OCI-LY3 (cell line): ENCODE measurements around the gene AP3M1.

Experiments used
- EZH2phosphoT487 ChIP-seq: fragments of 200-600 bp; shearing (Covaris generic); IDR thresholded peaks from 2 replicates; pipeline ENCODE4 v1.6.1; 2018; ENCODE audit warnings: antibody characterized with exemption, mixed run types, low read depth
- TF ChIP-seq, protein P1 (sequence below): fragments of 200-600, 300-600 bp; sonication (generic); IDR thresholded peaks from 2 replicates; pipeline ENCODE4 v1.5.1; 2014; ENCODE audit warnings: antibody characterized with exemption, low read length, low read depth

DNA sequence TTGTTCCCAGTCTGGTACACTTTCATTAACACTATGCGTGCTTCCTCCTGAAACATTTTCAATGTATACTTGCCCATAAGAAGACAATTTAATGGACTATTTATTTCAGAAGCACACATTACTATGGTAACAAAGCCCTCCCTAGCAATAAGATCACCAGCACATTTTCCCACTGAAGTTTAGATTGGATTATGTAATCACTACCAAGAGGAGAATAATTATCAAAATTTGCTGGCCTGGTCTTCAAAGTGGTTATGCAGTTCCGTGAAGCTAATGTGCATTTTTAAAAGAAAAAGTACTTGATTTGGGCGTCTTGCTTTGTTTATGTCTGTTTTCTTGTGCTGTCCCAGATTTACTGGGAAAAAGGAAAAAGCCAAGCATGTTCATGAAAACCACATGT is 61.9 kb downstream of the AP3M1 start:
- TF ChIP-seq, protein P1, sequence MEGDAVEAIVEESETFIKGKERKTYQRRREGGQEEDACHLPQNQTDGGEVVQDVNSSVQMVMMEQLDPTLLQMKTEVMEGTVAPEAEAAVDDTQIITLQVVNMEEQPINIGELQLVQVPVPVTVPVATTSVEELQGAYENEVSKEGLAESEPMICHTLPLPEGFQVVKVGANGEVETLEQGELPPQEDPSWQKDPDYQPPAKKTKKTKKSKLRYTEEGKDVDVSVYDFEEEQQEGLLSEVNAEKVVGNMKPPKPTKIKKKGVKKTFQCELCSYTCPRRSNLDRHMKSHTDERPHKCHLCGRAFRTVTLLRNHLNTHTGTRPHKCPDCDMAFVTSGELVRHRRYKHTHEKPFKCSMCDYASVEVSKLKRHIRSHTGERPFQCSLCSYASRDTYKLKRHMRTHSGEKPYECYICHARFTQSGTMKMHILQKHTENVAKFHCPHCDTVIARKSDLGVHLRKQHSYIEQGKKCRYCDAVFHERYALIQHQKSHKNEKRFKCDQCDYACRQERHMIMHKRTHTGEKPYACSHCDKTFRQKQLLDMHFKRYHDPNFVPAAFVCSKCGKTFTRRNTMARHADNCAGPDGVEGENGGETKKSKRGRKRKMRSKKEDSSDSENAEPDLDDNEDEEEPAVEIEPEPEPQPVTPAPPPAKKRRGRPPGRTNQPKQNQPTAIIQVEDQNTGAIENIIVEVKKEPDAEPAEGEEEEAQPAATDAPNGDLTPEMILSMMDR = no peak
- no peak for TF ChIP-seq EZH2phosphoT487
